NB4 (cell line): ENCODE results near the gene TUBB3.

ENCODE experiments used
- MYC ChIP-seq: IDR thresholded peaks from 2 replicates; pipeline ENCODE4 v1.6.1; 2011; ENCODE audit warnings: low read depth, low read length
- POLR2A ChIP-seq: IDR thresholded peaks from 2 replicates; pipeline ENCODE4 v1.6.1; 2011; ENCODE audit warnings: mild to moderate bottlenecking; ENCODE audit not compliant: insufficient read length; ENCODE audit errors: extremely low read depth
- TF ChIP-seq, protein P1 (sequence below): IDR thresholded peaks from one replicate; pipeline ENCODE4 v1.5.1; 2012; ENCODE audit warnings: low read depth, low read length
- TF ChIP-seq, protein P2 (sequence below): IDR thresholded peaks from 2 replicates; pipeline ENCODE4 v1.6.1; 2011; ENCODE audit warnings: low read depth, low read length

DNA sequence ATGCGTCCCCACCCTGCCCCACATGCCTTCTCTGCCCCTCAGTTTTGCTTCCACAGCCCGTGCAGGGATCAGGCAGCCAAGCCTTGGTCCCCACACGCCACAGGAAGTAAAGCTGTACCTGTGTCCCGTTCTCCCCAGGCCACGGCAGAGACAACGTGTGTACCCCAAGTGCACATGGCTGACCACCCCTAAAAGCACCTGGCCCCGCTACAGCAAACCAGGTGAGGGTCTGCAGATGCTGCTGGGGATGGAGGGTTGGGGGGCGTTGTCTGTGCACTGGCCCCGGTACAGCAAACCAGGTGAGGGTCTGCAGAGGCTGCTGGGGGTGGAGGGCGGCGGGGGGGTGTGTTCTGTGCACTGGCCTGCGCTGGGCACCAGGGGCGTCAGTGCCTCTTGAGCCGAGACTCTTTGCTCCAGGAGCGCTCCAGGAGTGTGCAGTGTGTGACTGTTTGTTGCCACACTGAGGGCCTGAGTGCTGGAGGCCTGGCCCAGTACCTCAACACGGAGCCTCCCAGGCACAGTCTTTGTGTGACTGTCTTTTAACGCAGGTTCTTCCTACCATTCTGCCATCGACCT, 31.0 kb upstream of the TUBB3 start:
- TF ChIP-seq POLR2A: no peak
- TF ChIP-seq, protein P1, sequence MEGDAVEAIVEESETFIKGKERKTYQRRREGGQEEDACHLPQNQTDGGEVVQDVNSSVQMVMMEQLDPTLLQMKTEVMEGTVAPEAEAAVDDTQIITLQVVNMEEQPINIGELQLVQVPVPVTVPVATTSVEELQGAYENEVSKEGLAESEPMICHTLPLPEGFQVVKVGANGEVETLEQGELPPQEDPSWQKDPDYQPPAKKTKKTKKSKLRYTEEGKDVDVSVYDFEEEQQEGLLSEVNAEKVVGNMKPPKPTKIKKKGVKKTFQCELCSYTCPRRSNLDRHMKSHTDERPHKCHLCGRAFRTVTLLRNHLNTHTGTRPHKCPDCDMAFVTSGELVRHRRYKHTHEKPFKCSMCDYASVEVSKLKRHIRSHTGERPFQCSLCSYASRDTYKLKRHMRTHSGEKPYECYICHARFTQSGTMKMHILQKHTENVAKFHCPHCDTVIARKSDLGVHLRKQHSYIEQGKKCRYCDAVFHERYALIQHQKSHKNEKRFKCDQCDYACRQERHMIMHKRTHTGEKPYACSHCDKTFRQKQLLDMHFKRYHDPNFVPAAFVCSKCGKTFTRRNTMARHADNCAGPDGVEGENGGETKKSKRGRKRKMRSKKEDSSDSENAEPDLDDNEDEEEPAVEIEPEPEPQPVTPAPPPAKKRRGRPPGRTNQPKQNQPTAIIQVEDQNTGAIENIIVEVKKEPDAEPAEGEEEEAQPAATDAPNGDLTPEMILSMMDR: no peak
- no peak for TF ChIP-seq MYC
- TF ChIP-seq, protein P2, sequence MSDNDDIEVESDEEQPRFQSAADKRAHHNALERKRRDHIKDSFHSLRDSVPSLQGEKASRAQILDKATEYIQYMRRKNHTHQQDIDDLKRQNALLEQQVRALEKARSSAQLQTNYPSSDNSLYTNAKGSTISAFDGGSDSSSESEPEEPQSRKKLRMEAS: no peak
